Islet of Langerhans (tissue), 1 donor: ENCODE results near the gene MTF2.
A peak's percentile ranks its signal among the peaks of the same experiment; 100 is the strongest.
"Not testable (repeated sequence)": the region's sequence is repeated elsewhere in the genome, so short reads cannot be mapped to it uniquely, and the experiment has no call there.

ENCODE experiments used
- FAIRE-seq: peaks from one replicate; lab custom pipeline; 2011; peaks lifted over from hg19 to GRCh38; lab: Jason Lieb, UNC

Gene MTF2

DNA sequence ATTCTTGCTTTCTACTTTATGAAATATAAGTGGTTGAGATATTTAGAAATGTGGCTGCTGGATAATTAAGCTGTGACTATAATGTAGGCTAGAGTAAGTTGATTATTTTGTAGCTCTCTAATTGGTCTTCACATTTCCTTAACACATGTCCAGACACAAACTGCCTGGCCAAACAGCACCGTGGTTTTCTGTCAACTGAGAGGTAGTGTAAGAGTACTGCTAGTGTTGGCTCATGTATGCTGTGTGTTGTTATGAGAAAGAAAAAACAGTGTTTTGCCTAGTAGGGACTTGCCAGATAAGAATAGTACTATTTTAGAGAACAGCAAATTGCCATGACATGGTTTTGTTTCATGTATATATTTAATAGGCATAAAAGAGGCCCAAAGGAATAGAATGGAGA, 64.1 kb downstream of the MTF2 start:
- FAIRE-seq, result no peak

- no peak for FAIRE-seq
These were observed 64.7 kb downstream of the MTF2 start for GRCh38 chr1:93143769-93144168.

GRCh38 chr1:93148001-93148400, 68.9 kb downstream of the MTF2 start:
- no peak for FAIRE-seq

GRCh38 chr1:93150729-93151128, 71.6 kb downstream of the MTF2 start:
- no peak for FAIRE-seq

GRCh38 chr1:93151474-93151873, 72.4 kb downstream of the MTF2 start:
- no peak for FAIRE-seq

GRCh38 chr1:93152835-93153234, 73.8 kb downstream of the MTF2 start:
- no peak for FAIRE-seq

DNA sequence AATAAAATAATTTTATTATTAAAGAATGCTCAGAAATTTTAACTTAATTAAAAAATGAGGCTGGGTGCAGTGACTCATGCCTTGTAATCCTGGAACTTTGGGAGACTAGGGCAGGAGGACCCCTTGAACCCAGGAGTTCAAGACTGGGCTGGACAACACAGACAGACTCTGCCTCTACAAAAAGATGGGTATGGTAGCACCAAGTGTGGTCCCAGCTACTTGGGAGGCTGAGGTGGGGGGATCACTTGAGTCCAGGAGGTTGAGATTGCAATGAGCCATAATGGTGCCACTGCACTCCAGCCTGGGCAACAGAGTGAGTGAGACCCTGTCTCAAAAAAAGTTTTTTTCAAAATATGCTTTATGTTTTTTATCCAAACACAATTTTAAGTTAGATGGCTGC, 75.8 kb downstream of the MTF2 start:
- FAIRE-seq, result no peak

DNA sequence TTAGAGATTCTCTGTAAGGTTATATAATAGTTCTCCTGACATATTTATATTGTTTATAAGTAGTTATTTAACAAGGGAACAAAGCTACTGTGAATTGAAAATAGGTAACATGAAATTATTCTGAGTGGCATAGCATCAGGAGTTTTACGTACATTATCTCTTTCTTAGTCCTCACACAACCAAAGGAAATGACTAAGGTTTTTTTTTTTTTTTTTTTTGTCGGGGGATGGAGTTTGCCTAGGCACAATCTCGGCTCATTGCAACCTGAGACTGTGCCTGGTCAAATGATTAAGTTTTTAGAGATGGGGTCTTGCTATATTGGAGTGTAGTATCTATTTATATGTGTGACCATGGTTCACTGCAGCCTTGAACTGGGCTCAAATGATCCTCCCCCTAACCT, 76.3 kb downstream of the MTF2 start:
- FAIRE-seq, result no peak

DNA sequence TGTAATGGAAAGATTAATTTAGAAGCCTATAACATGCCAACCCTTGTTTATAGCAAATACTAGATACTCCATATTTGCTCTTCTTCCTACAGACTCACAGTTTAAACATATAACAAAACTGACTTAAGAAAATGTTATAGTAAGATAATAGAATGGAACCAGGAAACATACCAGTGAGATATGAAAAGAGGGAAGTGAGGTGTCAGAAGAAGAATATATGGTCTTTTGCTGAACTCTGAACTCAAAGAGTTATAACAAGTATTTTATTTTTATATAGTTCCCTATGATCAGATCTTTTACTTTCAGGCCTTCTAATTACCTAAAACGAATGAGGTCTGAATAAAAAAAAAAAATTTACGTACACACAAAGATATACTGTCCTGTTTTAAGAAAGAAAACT, 80.3 kb downstream of the MTF2 start:
- no peak for FAIRE-seq

DNA sequence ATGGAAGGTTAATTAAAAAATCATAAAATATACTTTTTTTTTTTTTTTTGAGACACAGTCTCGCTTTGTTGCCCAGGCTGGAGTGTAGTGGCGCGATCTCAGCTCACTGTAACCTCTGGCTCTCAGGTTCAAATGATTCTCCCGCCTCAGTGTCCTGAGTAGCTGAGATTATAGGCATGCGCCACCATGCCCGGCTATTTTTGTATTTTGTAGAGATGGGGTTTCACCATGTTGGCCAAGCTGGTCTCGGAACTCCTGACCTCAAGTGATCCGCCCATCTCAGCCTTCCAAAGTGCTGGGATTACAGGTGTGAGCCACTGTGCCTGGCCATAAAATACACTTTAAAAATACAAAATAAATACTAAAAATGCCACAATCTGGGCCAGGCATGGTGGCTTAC, 84.2 kb downstream of the MTF2 start:
- FAIRE-seq, result not testable (repeated sequence)

DNA sequence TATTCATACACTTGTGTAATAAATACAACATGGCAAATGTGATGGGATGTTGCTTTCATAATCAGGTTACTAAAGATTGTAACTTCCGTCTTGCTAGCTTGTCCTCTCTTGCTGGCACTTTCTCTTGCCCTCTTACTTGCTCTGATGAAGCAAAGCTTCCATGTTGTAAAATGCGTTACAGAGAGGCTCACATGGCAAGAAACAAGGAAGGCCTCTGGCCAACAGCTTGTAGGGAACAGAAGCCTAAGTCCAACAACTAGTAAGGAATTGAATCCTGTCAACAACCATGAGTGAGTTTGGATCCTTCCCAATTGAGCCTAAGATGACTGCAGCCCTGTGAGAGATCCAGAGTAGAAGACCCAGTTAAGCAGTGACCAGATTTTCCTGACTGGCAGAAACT, 85.7 kb downstream of the MTF2 start:
- FAIRE-seq, result no peak

DNA sequence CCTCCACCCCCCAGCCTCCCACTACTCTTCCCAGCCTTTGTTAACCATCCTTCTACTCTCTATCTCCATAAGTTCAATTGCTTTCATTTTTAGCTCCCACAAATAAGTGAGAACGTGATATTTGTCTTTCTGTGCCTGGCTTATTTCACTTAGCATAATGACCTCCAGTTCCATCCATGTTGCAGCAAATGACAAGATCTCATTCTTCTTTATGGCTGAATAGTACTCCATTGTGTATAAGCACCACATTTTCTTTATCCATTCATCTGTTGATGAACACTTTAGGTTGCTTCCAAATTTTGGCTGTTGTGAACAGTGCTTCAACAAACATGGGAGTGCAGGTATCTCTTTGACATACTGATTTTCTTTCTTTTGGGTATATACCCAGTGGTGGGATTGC, 86.8 kb downstream of the MTF2 start:
- not testable (repeated sequence) for FAIRE-seq

DNA sequence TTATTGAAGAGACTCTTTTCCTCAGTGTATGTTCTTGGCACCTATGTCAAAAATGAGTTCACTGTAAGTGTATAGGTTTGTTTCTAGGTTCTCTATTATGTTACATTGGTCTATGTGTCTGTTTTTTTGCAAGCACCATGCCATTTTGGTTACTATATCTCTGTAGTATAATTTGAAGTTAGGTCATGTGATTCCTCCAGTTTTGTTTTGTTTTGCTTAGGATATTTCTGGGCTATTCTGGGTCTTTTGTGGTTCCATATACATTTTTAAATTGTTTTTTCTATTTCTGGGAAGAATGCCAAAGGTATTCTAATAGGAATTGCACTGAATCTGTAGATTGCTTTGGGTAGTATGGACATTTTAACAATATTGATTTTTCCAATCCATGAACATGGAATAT, 87.9 kb downstream of the MTF2 start:
- FAIRE-seq, result no peak

GRCh38 chr1:93170141-93170678, 91.1 kb downstream of the MTF2 start:
- not testable (repeated sequence) for FAIRE-seq

GRCh38 chr1:93171549-93172034, 92.5 kb downstream of the MTF2 start:
- no peak for FAIRE-seq

GRCh38 chr1:93172778-93173177, 93.7 kb downstream of the MTF2 start:
- FAIRE-seq, result no peak

- FAIRE-seq, result not testable (repeated sequence)
These were observed 95.6 kb downstream of the MTF2 start for GRCh38 chr1:93174638-93175037.

DNA sequence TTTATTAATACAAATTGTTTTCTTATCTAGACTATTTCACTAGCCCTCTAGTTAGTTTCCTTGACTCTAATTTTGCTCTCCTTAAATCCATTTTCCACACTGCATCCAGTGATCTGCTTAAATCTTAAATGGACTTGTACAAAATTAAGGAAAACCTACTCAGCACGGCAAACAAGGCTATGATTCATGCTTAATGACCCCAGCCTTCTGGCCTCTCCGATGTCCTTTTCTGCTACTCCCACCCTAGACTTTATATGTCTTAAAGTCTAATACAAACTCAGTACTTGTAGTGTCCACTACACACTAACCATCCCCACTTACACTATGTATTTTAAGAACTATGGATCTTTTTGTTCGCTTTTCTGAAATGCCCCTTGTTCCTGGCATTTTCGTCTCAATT, 98.9 kb downstream of the MTF2 start:
- FAIRE-seq, result no peak

- FAIRE-seq, result no peak
These were observed 99.3 kb downstream of the MTF2 start for GRCh38 chr1:93178418-93178817.

GRCh38 chr1:93179886-93180722, 101.0 kb downstream of the MTF2 start, which contains the start of gene TMED5:
TMED5 (minus strand) TSS chr1:93180413; CDS start chr1:93180242, 171 bp downstream.
- FAIRE-seq, result peak; percentile 17

GRCh38 chr1:93180723-93181613, 101.9 kb downstream of the MTF2 start, which contains the start of gene CCDC18:
CCDC18 (plus strand) TSS chr1:93180724; CDS start chr1:93183362, 2,638 bp downstream.
- FAIRE-seq, result no peak

DNA sequence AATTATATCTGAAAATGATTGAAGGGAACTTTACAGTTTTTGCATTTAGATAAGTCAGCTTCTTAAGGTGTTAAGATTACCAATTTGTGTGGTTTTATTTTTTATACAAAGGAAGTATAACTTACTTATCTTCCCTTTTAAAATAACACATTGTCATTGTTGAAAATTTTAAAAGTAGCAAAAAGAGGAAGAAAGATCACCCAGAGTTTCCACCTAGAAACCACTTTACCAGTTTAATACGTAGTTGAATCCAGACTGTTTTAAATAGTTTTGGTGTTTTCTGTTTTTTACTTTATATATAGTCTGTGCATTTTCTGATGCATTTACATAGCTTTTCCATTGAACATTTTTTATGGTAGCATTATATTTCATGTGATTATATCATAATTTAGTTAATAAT, 107.6 kb downstream of the MTF2 start:
- FAIRE-seq, result peak; percentile 5
